HepG2 (cell line): Measurements from ENCODE around the gene MARVELD3. TPM values are rescaled to one million over a fixed set of nuclear protein-coding genes. Genes with fewer than 3 reads are reported as not detected.

Source experiments
- BORCS8-MEF2B ChIP-seq: sonication (generic); formaldehyde crosslinking; IDR thresholded peaks from 2 replicates; pipeline ENCODE4 v1.8.0; 2022; ENCODE audit warnings: mild to moderate bottlenecking, missing genetic modification reagents
- GABPB1 ChIP-seq: IDR thresholded peaks from 2 replicates; pipeline ENCODE4 v1.6.1; 2016; ENCODE audit warnings: mild to moderate bottlenecking, missing genetic modification reagents, moderate library complexity, missing compliant biosample characterization
- GATAD1 ChIP-seq: IDR thresholded peaks from 2 replicates; pipeline ENCODE4 v1.6.1; 2016; ENCODE audit warnings: missing genetic modification reagents, missing compliant biosample characterization
- IKZF1 ChIP-seq: fragments of 450-650 bp; IDR thresholded peaks from 2 replicates; pipeline ENCODE4 v1.7.1; 2016
- KDM5B ChIP-seq: sonication (generic); formaldehyde crosslinking; IDR thresholded peaks from 2 replicates; pipeline ENCODE4 v1.4.0; 2020; ENCODE audit warnings: missing genetic modification reagents, mild to moderate bottlenecking, borderline replicate concordance
- MBD4 ChIP-seq: IDR thresholded peaks from 2 replicates; pipeline ENCODE4 v1.6.1; 2012; ENCODE audit warnings: low read length, inconsistent platforms, borderline replicate concordance
- MED13 ChIP-seq: sonication (generic); formaldehyde crosslinking; IDR thresholded peaks from 2 replicates; pipeline ENCODE4 v1.5.0; 2020; ENCODE audit warnings: missing genetic modification reagents
- MYC ChIP-seq: sonication (generic); formaldehyde crosslinking; IDR thresholded peaks from 2 replicates; pipeline ENCODE4 v1.9.0; 2021; ENCODE audit warnings: missing genetic modification reagents, borderline replicate concordance
- PITX1 ChIP-seq: sonication (generic); formaldehyde crosslinking; IDR thresholded peaks from 2 replicates; pipeline ENCODE4 v1.5.1; 2020; ENCODE audit warnings: mild to moderate bottlenecking, missing genetic modification reagents
- SAFB2 ChIP-seq: sonication (generic); formaldehyde crosslinking; IDR thresholded peaks from 2 replicates; pipeline ENCODE4 v1.5.1; 2020; ENCODE audit warnings: missing genetic modification reagents, low read depth, mild to moderate bottlenecking, borderline replicate concordance
- STAG1 ChIP-seq: sonication (generic); formaldehyde crosslinking; IDR thresholded peaks from 2 replicates; pipeline ENCODE4 v1.4.0; 2020; ENCODE audit warnings: missing genetic modification reagents
- TAF15 ChIP-seq: fragments of 200-400 bp; formaldehyde crosslinking; IDR thresholded peaks from one replicate; pipeline ENCODE4 v1.6.1; 2018; ENCODE audit warnings: mild to moderate bottlenecking, low read depth, low read length; ENCODE audit not compliant: poor library complexity, severe bottlenecking
- ZNF549 ChIP-seq: sonication (generic); formaldehyde crosslinking; IDR thresholded peaks from 2 replicates; pipeline ENCODE4 v1.5.0; 2020; ENCODE audit warnings: missing genetic modification reagents
- ZNF580 ChIP-seq: IDR thresholded peaks from 2 replicates; pipeline ENCODE4 v1.6.1; 2016; ENCODE audit warnings: low read depth, borderline replicate concordance
- ZNF782 ChIP-seq: sonication (generic); formaldehyde crosslinking; IDR thresholded peaks from 2 replicates; pipeline ENCODE4 v1.4.0; 2020; ENCODE audit warnings: missing genetic modification reagents, mild to moderate bottlenecking, borderline replicate concordance
- polyA plus RNA-seq, 8 experiments: library from polyadenylated mRNA; depleted of rRNA in 3 of 8; stranded (reverse) in 7 of 8; unstranded in 1 of 8; fragments of >200 nt; fragmentation: Illumina TruSeq in 4 of 8; extraction: Trizol in 4 of 8; gene quantifications; 2 replicates each; pipeline versions ENCODE4 v1.2.1 to v1.2.3, GENCODE V29; 2011 to 2016; ENCODE audit warnings: low read depth in 4 of 8, missing spikeins in 1 of 8, mixed read lengths in 1 of 8; ENCODE audit not compliant: insufficient read depth in 1 of 8
- total RNA-seq, 5 experiments: library from RNA; depleted of rRNA; stranded (reverse); fragments of >200 nt; fragmentation: Illumina TruSeq; extraction: Trizol; gene quantifications; 2 replicates each; pipeline ENCODE4 v1.2.3, GENCODE V29; 2016; ENCODE audit warnings: low read depth in 1 of 5
- TF ChIP-seq, protein P1 (sequence below): IDR thresholded peaks from 2 replicates; pipeline ENCODE4 v1.6.1; 2016; ENCODE audit warnings: low read depth, missing genetic modification reagents, missing compliant biosample characterization
- TF ChIP-seq, protein P2 (sequence below): sonication (generic); formaldehyde crosslinking; IDR thresholded peaks from 2 replicates; pipeline ENCODE4 v1.4.0; 2020; ENCODE audit warnings: missing genetic modification reagents
- TF ChIP-seq, protein P3 (sequence below): sonication (generic); formaldehyde crosslinking; IDR thresholded peaks from 2 replicates; pipeline ENCODE4 v1.5.1; 2020; ENCODE audit warnings: missing genetic modification reagents, mild to moderate bottlenecking, borderline replicate concordance
- TF ChIP-seq, protein P4 (sequence below): sonication (generic); formaldehyde crosslinking; IDR thresholded peaks from 2 replicates; pipeline ENCODE4 v1.4.0; 2020; ENCODE audit warnings: missing genetic modification reagents

The MARVELD3 gene
- total and polyA plus RNA-seq, 2 of the 13 experiments (the other 11 are each of a cell fraction or from before 2014, with no cell fraction given), result 4.8 to 5.6 TPM

GRCh38 chr16:71600822-71601221, 25.2 kb upstream of the MARVELD3 start (continued):
- TF ChIP-seq, protein P1, sequence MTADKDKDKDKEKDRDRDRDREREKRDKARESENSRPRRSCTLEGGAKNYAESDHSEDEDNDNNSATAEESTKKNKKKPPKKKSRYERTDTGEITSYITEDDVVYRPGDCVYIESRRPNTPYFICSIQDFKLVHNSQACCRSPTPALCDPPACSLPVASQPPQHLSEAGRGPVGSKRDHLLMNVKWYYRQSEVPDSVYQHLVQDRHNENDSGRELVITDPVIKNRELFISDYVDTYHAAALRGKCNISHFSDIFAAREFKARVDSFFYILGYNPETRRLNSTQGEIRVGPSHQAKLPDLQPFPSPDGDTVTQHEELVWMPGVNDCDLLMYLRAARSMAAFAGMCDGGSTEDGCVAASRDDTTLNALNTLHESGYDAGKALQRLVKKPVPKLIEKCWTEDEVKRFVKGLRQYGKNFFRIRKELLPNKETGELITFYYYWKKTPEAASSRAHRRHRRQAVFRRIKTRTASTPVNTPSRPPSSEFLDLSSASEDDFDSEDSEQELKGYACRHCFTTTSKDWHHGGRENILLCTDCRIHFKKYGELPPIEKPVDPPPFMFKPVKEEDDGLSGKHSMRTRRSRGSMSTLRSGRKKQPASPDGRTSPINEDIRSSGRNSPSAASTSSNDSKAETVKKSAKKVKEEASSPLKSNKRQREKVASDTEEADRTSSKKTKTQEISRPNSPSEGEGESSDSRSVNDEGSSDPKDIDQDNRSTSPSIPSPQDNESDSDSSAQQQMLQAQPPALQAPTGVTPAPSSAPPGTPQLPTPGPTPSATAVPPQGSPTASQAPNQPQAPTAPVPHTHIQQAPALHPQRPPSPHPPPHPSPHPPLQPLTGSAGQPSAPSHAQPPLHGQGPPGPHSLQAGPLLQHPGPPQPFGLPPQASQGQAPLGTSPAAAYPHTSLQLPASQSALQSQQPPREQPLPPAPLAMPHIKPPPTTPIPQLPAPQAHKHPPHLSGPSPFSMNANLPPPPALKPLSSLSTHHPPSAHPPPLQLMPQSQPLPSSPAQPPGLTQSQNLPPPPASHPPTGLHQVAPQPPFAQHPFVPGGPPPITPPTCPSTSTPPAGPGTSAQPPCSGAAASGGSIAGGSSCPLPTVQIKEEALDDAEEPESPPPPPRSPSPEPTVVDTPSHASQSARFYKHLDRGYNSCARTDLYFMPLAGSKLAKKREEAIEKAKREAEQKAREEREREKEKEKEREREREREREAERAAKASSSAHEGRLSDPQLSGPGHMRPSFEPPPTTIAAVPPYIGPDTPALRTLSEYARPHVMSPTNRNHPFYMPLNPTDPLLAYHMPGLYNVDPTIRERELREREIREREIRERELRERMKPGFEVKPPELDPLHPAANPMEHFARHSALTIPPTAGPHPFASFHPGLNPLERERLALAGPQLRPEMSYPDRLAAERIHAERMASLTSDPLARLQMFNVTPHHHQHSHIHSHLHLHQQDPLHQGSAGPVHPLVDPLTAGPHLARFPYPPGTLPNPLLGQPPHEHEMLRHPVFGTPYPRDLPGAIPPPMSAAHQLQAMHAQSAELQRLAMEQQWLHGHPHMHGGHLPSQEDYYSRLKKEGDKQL (CRISPR knock-in tag), result no peak
- TF ChIP-seq GABPB1 (CRISPR knock-in tag), result 0 out of 2 replicates have a peak, but pooled peaks have one; percentile 30
- peak; percentile 37; the same call in 1 of the 2 replicates for TF ChIP-seq KDM5B
- TF ChIP-seq, protein P2, sequence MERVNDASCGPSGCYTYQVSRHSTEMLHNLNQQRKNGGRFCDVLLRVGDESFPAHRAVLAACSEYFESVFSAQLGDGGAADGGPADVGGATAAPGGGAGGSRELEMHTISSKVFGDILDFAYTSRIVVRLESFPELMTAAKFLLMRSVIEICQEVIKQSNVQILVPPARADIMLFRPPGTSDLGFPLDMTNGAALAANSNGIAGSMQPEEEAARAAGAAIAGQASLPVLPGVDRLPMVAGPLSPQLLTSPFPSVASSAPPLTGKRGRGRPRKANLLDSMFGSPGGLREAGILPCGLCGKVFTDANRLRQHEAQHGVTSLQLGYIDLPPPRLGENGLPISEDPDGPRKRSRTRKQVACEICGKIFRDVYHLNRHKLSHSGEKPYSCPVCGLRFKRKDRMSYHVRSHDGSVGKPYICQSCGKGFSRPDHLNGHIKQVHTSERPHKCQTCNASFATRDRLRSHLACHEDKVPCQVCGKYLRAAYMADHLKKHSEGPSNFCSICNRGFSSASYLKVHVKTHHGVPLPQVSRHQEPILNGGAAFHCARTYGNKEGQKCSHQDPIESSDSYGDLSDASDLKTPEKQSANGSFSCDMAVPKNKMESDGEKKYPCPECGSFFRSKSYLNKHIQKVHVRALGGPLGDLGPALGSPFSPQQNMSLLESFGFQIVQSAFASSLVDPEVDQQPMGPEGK, result 0 out of 2 replicates have a peak, but pooled peaks have one; percentile 12
- TF ChIP-seq, protein P3, sequence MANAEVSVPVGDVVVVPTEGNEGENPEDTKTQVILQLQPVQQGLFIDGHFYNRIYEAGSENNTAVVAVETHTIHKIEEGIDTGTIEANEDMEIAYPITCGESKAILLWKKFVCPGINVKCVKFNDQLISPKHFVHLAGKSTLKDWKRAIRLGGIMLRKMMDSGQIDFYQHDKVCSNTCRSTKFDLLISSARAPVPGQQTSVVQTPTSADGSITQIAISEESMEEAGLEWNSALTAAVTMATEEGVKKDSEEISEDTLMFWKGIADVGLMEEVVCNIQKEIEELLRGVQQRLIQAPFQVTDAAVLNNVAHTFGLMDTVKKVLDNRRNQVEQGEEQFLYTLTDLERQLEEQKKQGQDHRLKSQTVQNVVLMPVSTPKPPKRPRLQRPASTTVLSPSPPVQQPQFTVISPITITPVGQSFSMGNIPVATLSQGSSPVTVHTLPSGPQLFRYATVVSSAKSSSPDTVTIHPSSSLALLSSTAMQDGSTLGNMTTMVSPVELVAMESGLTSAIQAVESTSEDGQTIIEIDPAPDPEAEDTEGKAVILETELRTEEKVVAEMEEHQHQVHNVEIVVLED (CRISPR knock-in tag), result 0 out of 2 replicates have a peak, but pooled peaks have one; percentile 5
- no peak for TF ChIP-seq MYC (CRISPR knock-in tag)
- 0 out of 2 replicates have a peak, but pooled peaks have one; percentile 59 for TF ChIP-seq ZNF580
- 0 out of 2 replicates have a peak, but pooled peaks have one; percentile 7 for TF ChIP-seq SAFB2
- no peak for TF ChIP-seq ZNF782 (CRISPR knock-in tag)
- peak; percentile 62; the same call in 1 of the 2 replicates for TF ChIP-seq GATAD1 (CRISPR knock-in tag)
- TF ChIP-seq STAG1 (CRISPR knock-in tag), result peak; percentile 80
- TF ChIP-seq, protein P4, sequence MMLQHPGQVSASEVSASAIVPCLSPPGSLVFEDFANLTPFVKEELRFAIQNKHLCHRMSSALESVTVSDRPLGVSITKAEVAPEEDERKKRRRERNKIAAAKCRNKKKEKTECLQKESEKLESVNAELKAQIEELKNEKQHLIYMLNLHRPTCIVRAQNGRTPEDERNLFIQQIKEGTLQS (CRISPR knock-in tag), result no peak
- TF ChIP-seq ZNF549 (CRISPR knock-in tag), result no peak
- TF ChIP-seq MED13, result no peak
- TF ChIP-seq TAF15, result no peak
- TF ChIP-seq PITX1 (CRISPR knock-in tag), result 0 out of 2 replicates have a peak, but pooled peaks have one; percentile 45
- TF ChIP-seq BORCS8-MEF2B (CRISPR knock-in tag), result peak; percentile 55; the same call in 1 of the 2 replicates
- no peak for TF ChIP-seq IKZF1
- no peak for TF ChIP-seq MBD4
